HepG2 (cell line): ENCODE data around the gene SPATC1L. TPM values are rescaled to one million over a fixed set of nuclear protein-coding genes. Genes with fewer than 3 reads are reported as not detected.
A peak's percentile ranks its signal among the peaks of the same experiment; 100 is the strongest.

Source experiments
- DMAP1 ChIP-seq: IDR thresholded peaks from 2 replicates; pipeline ENCODE4 v1.6.1; 2016
- EHMT2 ChIP-seq: fragments of 200-600 bp; sonication (generic); IDR thresholded peaks from 2 replicates; pipeline ENCODE4 v1.7.0; 2017; ENCODE audit warnings: antibody characterized with exemption, low read depth, low read length, borderline replicate concordance
- FOXK2 ChIP-seq: fragments of 450-650 bp; IDR thresholded peaks from 2 replicates; pipeline ENCODE4 v1.6.1; 2016
- FOXO4 ChIP-seq: sonication (generic); formaldehyde crosslinking; conservative IDR thresholded peaks from 2 replicates; pipeline ENCODE4 v1.8.1; 2023; ENCODE audit warnings: missing genetic modification reagents
- HCFC1 ChIP-seq: fragments of 150-350 bp; IDR thresholded peaks from 2 replicates; pipeline ENCODE4 v1.6.1; 2014; ENCODE audit warnings: low read depth, low read length
- HNRNPLL ChIP-seq: fragments of 200-400 bp; formaldehyde crosslinking; IDR thresholded peaks from 2 replicates; pipeline ENCODE4 v1.6.1; 2017; ENCODE audit warnings: mild to moderate bottlenecking, low read depth, low read length; ENCODE audit not compliant: poor library complexity, severe bottlenecking
- HOXA3 ChIP-seq: sonication (generic); formaldehyde crosslinking; IDR thresholded peaks from 2 replicates; pipeline ENCODE4 v1.5.0; 2020; ENCODE audit warnings: missing genetic modification reagents
- IKZF1 ChIP-seq: fragments of 450-650 bp; IDR thresholded peaks from 2 replicates; pipeline ENCODE4 v1.7.1; 2016
- JUN ChIP-seq: sonication (generic); formaldehyde crosslinking; IDR thresholded peaks from 2 replicates; pipeline ENCODE4 v1.4.0; 2020; ENCODE audit warnings: mild to moderate bottlenecking, missing genetic modification reagents
- KLF6 ChIP-seq: IDR thresholded peaks from 2 replicates; pipeline ENCODE4 v1.8.0; 2016; ENCODE audit warnings: missing biosample characterization, missing genetic modification reagents
- MATR3 ChIP-seq: sonication (generic); formaldehyde crosslinking; IDR thresholded peaks from 2 replicates; pipeline ENCODE4 v1.4.0; 2020; ENCODE audit warnings: missing genetic modification reagents
- MXD4 ChIP-seq: IDR thresholded peaks from 2 replicates; pipeline ENCODE4 v1.6.1; 2016; ENCODE audit warnings: mild to moderate bottlenecking, missing biosample characterization, missing genetic modification reagents
- NR0B2 ChIP-seq: sonication (generic); formaldehyde crosslinking; IDR thresholded peaks from 2 replicates; pipeline ENCODE4 v1.4.0; 2020; ENCODE audit warnings: mild to moderate bottlenecking, missing genetic modification reagents
- PCBP1 ChIP-seq: fragments of 200-400 bp; formaldehyde crosslinking; IDR thresholded peaks from 2 replicates; pipeline ENCODE4 v1.6.1; 2017; ENCODE audit warnings: mild to moderate bottlenecking, low read depth, low read length, borderline replicate concordance
- SETDB1 ChIP-seq: sonication (generic); formaldehyde crosslinking; IDR thresholded peaks from 2 replicates; pipeline ENCODE4 v1.5.1; 2020; ENCODE audit warnings: missing genetic modification reagents, mild to moderate bottlenecking, borderline replicate concordance
- SNAPC5 ChIP-seq: sonication (generic); formaldehyde crosslinking; IDR thresholded peaks from 2 replicates; pipeline ENCODE4 v1.8.1; 2023; ENCODE audit warnings: mild to moderate bottlenecking, missing genetic modification reagents, borderline replicate concordance
- TBL1XR1 ChIP-seq: fragments of 150-350 bp; IDR thresholded peaks from 2 replicates; pipeline ENCODE4 v1.6.1; 2014; ENCODE audit warnings: borderline replicate concordance, low read length; ENCODE audit not compliant: partially characterized antibody
- XBP1 ChIP-seq: sonication (generic); formaldehyde crosslinking; IDR thresholded peaks from 2 replicates; pipeline ENCODE4 v1.5.0; 2020; ENCODE audit warnings: missing genetic modification reagents
- ZBTB10 ChIP-seq: sonication (generic); formaldehyde crosslinking; IDR thresholded peaks from 2 replicates; pipeline ENCODE4 v1.4.0; 2020; ENCODE audit warnings: missing genetic modification reagents, borderline replicate concordance
- ZBTB3 ChIP-seq: sonication (generic); formaldehyde crosslinking; IDR thresholded peaks from 2 replicates; pipeline ENCODE4 v1.4.0; 2020; ENCODE audit warnings: low read depth, mild to moderate bottlenecking, moderate library complexity, missing genetic modification reagents, borderline replicate concordance
- ZBTB7A ChIP-seq: sonication (generic); formaldehyde crosslinking; IDR thresholded peaks from 2 replicates; pipeline ENCODE4 v1.8.0; 2022; ENCODE audit warnings: mild to moderate bottlenecking, missing genetic modification reagents
- ZMAT3 ChIP-seq: sonication (generic); formaldehyde crosslinking; conservative IDR thresholded peaks from 2 replicates; pipeline ENCODE4 v1.7.0; 2021; ENCODE audit warnings: missing genetic modification reagents
- ZMYM4 ChIP-seq: sonication (generic); formaldehyde crosslinking; IDR thresholded peaks from 2 replicates; pipeline ENCODE4 v1.8.1; 2023; ENCODE audit warnings: mild to moderate bottlenecking, missing genetic modification reagents
- ZNF263 ChIP-seq: sonication (generic); formaldehyde crosslinking; IDR thresholded peaks from 2 replicates; pipeline ENCODE4 v1.4.0; 2020; ENCODE audit warnings: missing genetic modification reagents
- ZNF274 ChIP-seq: sonication (generic); formaldehyde crosslinking; IDR thresholded peaks from 2 replicates; pipeline ENCODE4 v1.5.1; 2020; ENCODE audit warnings: mild to moderate bottlenecking, missing genetic modification reagents
- ZNF446 ChIP-seq: sonication (generic); formaldehyde crosslinking; IDR thresholded peaks from 2 replicates; pipeline ENCODE4 v1.5.0; 2020; ENCODE audit warnings: mild to moderate bottlenecking, missing genetic modification reagents
- ZSCAN22 ChIP-seq: sonication (generic); formaldehyde crosslinking; IDR thresholded peaks from 2 replicates; pipeline ENCODE4 v1.4.0; 2020; ENCODE audit warnings: mild to moderate bottlenecking, missing genetic modification reagents
- polyA plus RNA-seq, 8 experiments: library from polyadenylated mRNA; depleted of rRNA in 3 of 8; stranded (reverse) in 7 of 8; unstranded in 1 of 8; fragments of >200 nt; fragmentation: Illumina TruSeq in 4 of 8; extraction: Trizol in 4 of 8; gene quantifications; 2 replicates each; pipeline versions ENCODE4 v1.2.1 to v1.2.3, GENCODE V29; 2011 to 2016; ENCODE audit warnings: low read depth in 4 of 8, missing spikeins in 1 of 8, mixed read lengths in 1 of 8; ENCODE audit not compliant: insufficient read depth in 1 of 8
- total RNA-seq, 5 experiments: library from RNA; depleted of rRNA; stranded (reverse); fragments of >200 nt; fragmentation: Illumina TruSeq; extraction: Trizol; gene quantifications; 2 replicates each; pipeline ENCODE4 v1.2.3, GENCODE V29; 2016; ENCODE audit warnings: low read depth in 1 of 5

SPATC1L gene
- total and polyA plus RNA-seq, 2 of the 13 experiments (the other 11 are each of a cell fraction or from before 2014, with no cell fraction given), result 1.4 to 3.3 TPM

GRCh38 chr21:46153247-46154154 is 30.8 kb downstream of the SPATC1L start (continued):
- no peak for TF ChIP-seq XBP1 (CRISPR knock-in tag)
- no peak for TF ChIP-seq FOXK2
- no peak for TF ChIP-seq ZSCAN22
- no peak for TF ChIP-seq IKZF1
- TF ChIP-seq HNRNPLL, result peak; percentile 60
- no peak for TF ChIP-seq KLF6 (CRISPR knock-in tag)
- peak; percentile 76 for TF ChIP-seq ZNF263 (CRISPR knock-in tag)
- TF ChIP-seq NR0B2, result no peak
- peak; percentile 71; the same call in 1 of the 2 replicates for TF ChIP-seq ZNF446 (CRISPR knock-in tag)
- 0 out of 2 replicates have a peak, but pooled peaks have one; percentile 77 for TF ChIP-seq FOXO4 (CRISPR knock-in tag)
- TF ChIP-seq ZMAT3 (CRISPR knock-in tag), result peak; percentile 31; the same call in 1 of the 2 replicates
- no peak for TF ChIP-seq ZBTB3 (CRISPR knock-in tag)
- no peak for TF ChIP-seq MATR3 (CRISPR knock-in tag)
- 0 out of 2 replicates have a peak, but pooled peaks have one; percentile 37 for TF ChIP-seq MXD4 (CRISPR knock-in tag)
- peak; percentile 46; the same call in 1 of the 2 replicates for TF ChIP-seq ZMYM4 (CRISPR knock-in tag)
- TF ChIP-seq EHMT2, result no peak
- TF ChIP-seq JUN (CRISPR knock-in tag), result no peak
- peak; percentile 30; the same call in 1 of the 2 replicates for TF ChIP-seq DMAP1 (CRISPR knock-in tag)
- TF ChIP-seq SNAPC5 (CRISPR knock-in tag), result no peak
- TF ChIP-seq HOXA3, result peak; percentile 53; the same call in 1 of the 2 replicates
- TF ChIP-seq PCBP1, result peak; percentile 82; the same call in 1 of the 2 replicates
- no peak for TF ChIP-seq TBL1XR1
- peak; percentile 86 for TF ChIP-seq ZBTB7A
- TF ChIP-seq ZBTB10 (CRISPR knock-in tag), result peak; percentile 77; the same call in 1 of the 2 replicates
- no peak for TF ChIP-seq SETDB1 (CRISPR knock-in tag)
- TF ChIP-seq ZNF274 (CRISPR knock-in tag), result peak; percentile 45; the same call in 1 of the 2 replicates
- no peak for TF ChIP-seq HCFC1
